Measurements from ENCODE around the gene OMG. TPM values are rescaled to one million over a fixed set of nuclear protein-coding genes. Genes with fewer than 3 reads are reported as not detected.
A peak's percentile ranks its signal among the peaks of the same experiment; 100 is the strongest.
"Not testable (repeated sequence)": the region's sequence is repeated elsewhere in the genome, so short reads cannot be mapped to it uniquely, and the experiment has no call there.

Gene OMG, protein sequence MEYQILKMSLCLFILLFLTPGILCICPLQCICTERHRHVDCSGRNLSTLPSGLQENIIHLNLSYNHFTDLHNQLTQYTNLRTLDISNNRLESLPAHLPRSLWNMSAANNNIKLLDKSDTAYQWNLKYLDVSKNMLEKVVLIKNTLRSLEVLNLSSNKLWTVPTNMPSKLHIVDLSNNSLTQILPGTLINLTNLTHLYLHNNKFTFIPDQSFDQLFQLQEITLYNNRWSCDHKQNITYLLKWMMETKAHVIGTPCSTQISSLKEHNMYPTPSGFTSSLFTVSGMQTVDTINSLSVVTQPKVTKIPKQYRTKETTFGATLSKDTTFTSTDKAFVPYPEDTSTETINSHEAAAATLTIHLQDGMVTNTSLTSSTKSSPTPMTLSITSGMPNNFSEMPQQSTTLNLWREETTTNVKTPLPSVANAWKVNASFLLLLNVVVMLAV
- polyA plus RNA-seq: 1 to 10 TPM in 2 of 4 donors, under 1 TPM in 1, not detected in 1; 0.52 to 5.9 (median 1.3) TPM
- long read RNA-seq, donor 1: 0 reads
- long read RNA-seq, donor 2: 0 reads
- long read RNA-seq, donor 3: 0 reads
- long read RNA-seq, donor 4: 0 reads
- long read RNA-seq, donor 5: 0 reads
- long read RNA-seq, donor 6: 0 reads
- long read RNA-seq, donor 7: 0 reads
- long read RNA-seq, donor 8, partial matches to known transcripts: 0 of 1 reads
- long read RNA-seq, donor 8, other reads (novel, unspliced or antisense): 0 of 1 reads
- long read RNA-seq, donor 9: 0 reads
- long read RNA-seq, donor 10: 0 reads

DNA sequence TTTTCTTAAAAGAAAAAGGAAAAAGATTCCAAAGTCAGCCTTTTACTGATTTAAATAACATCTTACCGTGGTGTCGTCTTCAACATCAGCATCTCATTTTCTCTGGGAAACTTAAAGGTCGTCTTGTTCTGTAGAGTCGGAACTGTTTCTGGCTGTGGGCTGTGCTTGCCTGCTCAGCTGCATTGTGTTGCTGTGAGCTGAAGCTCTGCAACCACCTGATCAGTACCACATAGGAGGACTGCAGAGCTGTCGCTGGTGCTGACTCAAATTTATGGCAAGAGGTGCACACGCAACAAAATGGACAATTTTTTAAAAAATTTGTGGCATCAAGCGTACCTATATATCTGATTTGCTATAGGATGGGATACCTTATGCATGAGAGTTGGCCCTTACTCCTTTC is at the start of gene OMG:
Gene OMG, minus strand, starts transcription at position 150 of the 400 bp plus-strand sequence. CDS start 908 bp downstream, outside the sequence.
- WGBS, 3 donors: 90 to 94% (median 92%) methylated on average over 7 of the region's 7 CpGs
- H3K4me3 ChIP-seq (ENCODE audit: low read depth in 1 of 3, low read length in 3 of 3): no peak within 1 kb of the TSS

GRCh38 chr17:31345191-31345747 is 48.2 kb upstream of the OMG start:
- not testable (repeated sequence) for H3K27me3 ChIP-seq (ENCODE audit: control insufficient read depth in 3 of 3, insufficient read depth in 3 of 3, low read length in 3 of 3); DNase-seq; H3K9me3 ChIP-seq (ENCODE audit: control insufficient read depth in 2 of 2, insufficient read depth in 1 of 2, low read depth in 1 of 2, low read length in 1 of 2); H3K4me3 ChIP-seq (ENCODE audit: low read depth in 1 of 3, low read length in 3 of 3); H3K4me1 ChIP-seq (ENCODE audit: control insufficient read depth in 3 of 3, insufficient read depth in 2 of 3, low read depth in 1 of 3, low read length in 2 of 3); H3K27ac ChIP-seq (ENCODE audit: low read depth in 1 of 3, low read length in 2 of 3); FAIRE-seq
- 92 to 98% (median 94%) methylated on average over 11 to 21 of the region's 34 CpGs for WGBS, 3 donors
- peaks cover 0 to 25% (median 11%) of the 10 kb centered on the region in 3 donors for H3K36me3 ChIP-seq (ENCODE audit: control insufficient read depth in 3 of 3, insufficient read depth in 2 of 3, low read depth in 1 of 3, low read length in 3 of 3)

More for the DNA sequence above, at the start of gene OMG:
- no peaks in the 10 kb centered on the region for H3K9me3 ChIP-seq (ENCODE audit: control insufficient read depth in 2 of 2, insufficient read depth in 1 of 2, low read depth in 1 of 2, low read length in 1 of 2)
- no peak for FAIRE-seq
- no peaks in the 10 kb centered on the region for H3K4me1 ChIP-seq (ENCODE audit: control insufficient read depth in 3 of 3, insufficient read depth in 2 of 3, low read depth in 1 of 3, low read length in 2 of 3)
- H3K27ac ChIP-seq (ENCODE audit: low read depth in 1 of 3, low read length in 2 of 3): no peak within 1 kb of the TSS
- no peak for DNase-seq
- H3K27me3 ChIP-seq (ENCODE audit: control insufficient read depth in 3 of 3, insufficient read depth in 3 of 3, low read length in 3 of 3): no peaks in the 10 kb centered on the region
- H3K36me3 ChIP-seq (ENCODE audit: control insufficient read depth in 3 of 3, insufficient read depth in 2 of 3, low read depth in 1 of 3, low read length in 3 of 3): peaks cover 0 to 3% (median 1%) of the 10 kb centered on the region in 3 donors

DNA sequence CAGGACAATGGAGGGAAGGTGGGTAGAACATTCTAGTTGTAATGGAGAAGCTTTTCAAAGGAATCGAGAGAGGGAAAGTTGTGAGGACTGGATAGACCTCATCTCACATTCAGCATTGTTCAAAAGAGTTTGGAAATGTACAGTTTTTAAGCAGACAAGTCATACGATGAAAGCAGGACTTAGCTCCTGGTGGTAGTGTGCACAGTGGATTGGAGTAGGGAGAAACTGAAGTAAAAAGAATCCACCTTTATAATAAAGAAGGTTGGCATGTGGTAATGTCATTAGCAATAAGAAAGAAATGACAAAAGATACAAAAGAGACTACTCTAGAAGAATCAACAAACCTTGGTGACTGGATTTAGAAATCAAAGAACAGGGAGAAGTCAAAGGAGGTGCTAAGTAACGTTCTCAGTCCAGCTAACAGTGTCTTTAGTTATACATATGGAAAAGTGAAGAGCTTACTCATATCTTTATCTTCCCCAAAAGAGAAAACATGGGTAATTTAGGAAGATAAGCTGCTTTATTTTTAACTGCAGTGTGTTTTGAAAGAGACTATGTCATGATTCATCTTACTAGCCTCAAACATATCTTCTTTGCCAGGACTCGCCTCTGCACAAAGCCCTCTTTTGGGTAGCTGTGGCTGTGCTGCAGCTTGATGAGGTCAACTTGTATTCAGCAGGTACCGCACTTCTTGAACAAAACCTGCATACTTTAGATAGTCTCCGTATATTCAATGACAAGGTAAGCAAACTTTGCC is 43.0 kb upstream of the OMG start:
- H3K27me3 ChIP-seq (ENCODE audit: control insufficient read depth in 3 of 3, insufficient read depth in 3 of 3, low read length in 3 of 3): no peaks in the 10 kb centered on the region
- DNase-seq (no peak), FAIRE-seq (no peak)
- no peak overlapping the region for H3K27ac ChIP-seq (ENCODE audit: low read depth in 1 of 3, low read length in 2 of 3)
- WGBS, 3 donors: 92 to 94% (median 93%) methylated on average over 6 of the region's 6 CpGs
- no peak overlapping the region for H3K4me3 ChIP-seq (ENCODE audit: low read depth in 1 of 3, low read length in 3 of 3)
- peaks cover 0 to 30% (median 8%) of the 10 kb centered on the region in 3 donors for H3K36me3 ChIP-seq (ENCODE audit: control insufficient read depth in 3 of 3, insufficient read depth in 2 of 3, low read depth in 1 of 3, low read length in 3 of 3)
- no peaks in the 10 kb centered on the region for H3K9me3 ChIP-seq (ENCODE audit: control insufficient read depth in 2 of 2, insufficient read depth in 1 of 2, low read depth in 1 of 2, low read length in 1 of 2)
- H3K4me1 ChIP-seq (ENCODE audit: control insufficient read depth in 3 of 3, insufficient read depth in 2 of 3, low read depth in 1 of 3, low read length in 2 of 3): no peaks in the 10 kb centered on the region

DNA sequence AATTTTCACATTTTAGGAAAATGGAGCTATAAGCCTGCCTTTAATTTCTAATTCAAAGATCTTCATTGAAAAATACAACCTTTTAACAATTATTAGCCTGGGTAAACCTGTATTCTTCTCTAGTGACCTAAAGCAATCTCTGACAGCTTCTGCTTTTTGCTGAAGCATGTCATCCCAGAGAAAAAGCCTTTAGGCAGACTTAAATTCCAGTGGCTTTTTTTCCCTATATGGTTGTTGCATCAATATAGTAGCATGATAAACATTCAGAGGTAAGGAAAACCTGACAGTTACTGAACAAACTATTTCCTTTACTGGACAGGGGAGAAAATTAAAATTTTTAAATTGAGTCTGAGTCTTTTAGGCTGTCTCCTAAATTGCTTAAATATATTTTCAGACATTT is 32.2 kb upstream of the OMG start:
- Histone ChIP-seq H3K27ac (ENCODE audit: low read depth in 1 of 3, low read length in 2 of 3) (no peak overlapping the region), H3K4me1 (ENCODE audit: control insufficient read depth in 3 of 3, insufficient read depth in 2 of 3, low read depth in 1 of 3, low read length in 2 of 3) (no peaks in the 10 kb centered on the region), H3K36me3 (ENCODE audit: control insufficient read depth in 3 of 3, insufficient read depth in 2 of 3, low read depth in 1 of 3, low read length in 3 of 3) (peaks cover 4 to 19% (median 8%) of the 10 kb centered on the region in 3 donors), H3K4me3 (ENCODE audit: low read depth in 1 of 3, low read length in 3 of 3) (no peak overlapping the region), H3K27me3 (ENCODE audit: control insufficient read depth in 3 of 3, insufficient read depth in 3 of 3, low read length in 3 of 3) (no peaks in the 10 kb centered on the region), H3K9me3 (ENCODE audit: control insufficient read depth in 2 of 2, insufficient read depth in 1 of 2, low read depth in 1 of 2, low read length in 1 of 2) (no peaks in the 10 kb centered on the region)
- FAIRE-seq (no peak), DNase-seq (no peak)

DNA sequence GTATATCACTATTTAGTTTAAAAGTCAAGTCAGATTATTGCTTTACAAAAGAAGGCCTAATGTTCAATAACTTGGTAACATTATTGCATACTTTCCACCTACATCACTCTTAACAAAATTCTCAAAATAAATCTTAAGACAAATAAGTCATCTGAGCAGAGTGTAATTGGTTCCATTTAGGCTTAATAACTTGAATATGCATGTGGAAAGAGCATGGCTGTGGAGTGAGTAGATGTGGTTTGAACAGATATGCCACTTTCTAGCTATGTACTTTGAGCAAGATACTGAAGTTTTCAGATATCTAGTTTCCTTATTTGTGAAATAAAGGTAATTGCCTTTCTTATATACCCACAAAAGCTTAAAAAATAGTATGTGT is 31.1 kb upstream of the OMG start:
- FAIRE-seq (no peak), DNase-seq (no peak)
- Histone ChIP-seq H3K4me3 (ENCODE audit: low read depth in 1 of 3, low read length in 3 of 3) (no peak overlapping the region), H3K27ac (ENCODE audit: low read depth in 1 of 3, low read length in 2 of 3) (no peak overlapping the region), H3K9me3 (ENCODE audit: control insufficient read depth in 2 of 2, insufficient read depth in 1 of 2, low read depth in 1 of 2, low read length in 1 of 2) (no peaks in the 10 kb centered on the region), H3K36me3 (ENCODE audit: control insufficient read depth in 3 of 3, insufficient read depth in 2 of 3, low read depth in 1 of 3, low read length in 3 of 3) (peaks cover 5 to 17% (median 8%) of the 10 kb centered on the region in 3 donors), H3K27me3 (ENCODE audit: control insufficient read depth in 3 of 3, insufficient read depth in 3 of 3, low read length in 3 of 3) (no peaks in the 10 kb centered on the region), H3K4me1 (ENCODE audit: control insufficient read depth in 3 of 3, insufficient read depth in 2 of 3, low read depth in 1 of 3, low read length in 2 of 3) (no peaks in the 10 kb centered on the region)

DNA sequence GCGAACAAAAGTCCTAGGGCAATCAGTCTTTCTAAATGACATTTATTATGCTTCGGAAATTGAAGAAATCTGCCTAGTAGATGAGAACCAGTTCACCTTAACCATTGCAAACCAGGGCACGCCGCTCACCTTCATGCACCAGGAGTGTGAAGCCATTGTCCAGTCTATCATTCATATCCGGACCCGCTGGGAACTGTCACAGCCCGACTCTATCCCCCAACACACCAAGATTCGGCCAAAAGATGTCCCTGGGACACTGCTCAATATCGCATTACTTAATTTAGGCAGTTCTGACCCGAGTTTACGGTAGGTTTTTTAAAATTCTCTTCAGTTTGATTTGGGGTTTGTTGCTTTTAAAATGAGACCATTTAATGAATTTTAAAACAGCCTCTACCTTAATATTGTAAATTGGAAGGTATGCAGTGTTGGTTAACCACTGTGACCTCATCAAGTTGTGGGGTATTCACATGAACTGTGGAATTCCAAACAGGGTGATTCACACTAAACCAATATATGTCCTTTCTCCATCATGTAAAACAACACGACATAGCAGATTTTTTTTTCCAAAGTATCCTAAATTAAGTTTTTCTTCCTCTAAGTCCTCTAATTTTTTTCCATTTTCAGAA is 30.6 kb upstream of the OMG start:
- Histone ChIP-seq H3K4me1 (ENCODE audit: control insufficient read depth in 3 of 3, insufficient read depth in 2 of 3, low read depth in 1 of 3, low read length in 2 of 3) (no peaks in the 10 kb centered on the region), H3K9me3 (ENCODE audit: control insufficient read depth in 2 of 2, insufficient read depth in 1 of 2, low read depth in 1 of 2, low read length in 1 of 2) (no peaks in the 10 kb centered on the region), H3K27me3 (ENCODE audit: control insufficient read depth in 3 of 3, insufficient read depth in 3 of 3, low read length in 3 of 3) (no peaks in the 10 kb centered on the region), H3K36me3 (ENCODE audit: control insufficient read depth in 3 of 3, insufficient read depth in 2 of 3, low read depth in 1 of 3, low read length in 3 of 3) (peaks cover 5 to 20% (median 8%) of the 10 kb centered on the region in 3 donors), H3K27ac (ENCODE audit: low read depth in 1 of 3, low read length in 2 of 3) (no peak overlapping the region), H3K4me3 (ENCODE audit: low read depth in 1 of 3, low read length in 3 of 3) (no peak overlapping the region)
- WGBS, 3 donors: 97% methylated on average over 12 of the region's 12 CpGs
- no peak for DNase-seq
- FAIRE-seq: no peak

DNA sequence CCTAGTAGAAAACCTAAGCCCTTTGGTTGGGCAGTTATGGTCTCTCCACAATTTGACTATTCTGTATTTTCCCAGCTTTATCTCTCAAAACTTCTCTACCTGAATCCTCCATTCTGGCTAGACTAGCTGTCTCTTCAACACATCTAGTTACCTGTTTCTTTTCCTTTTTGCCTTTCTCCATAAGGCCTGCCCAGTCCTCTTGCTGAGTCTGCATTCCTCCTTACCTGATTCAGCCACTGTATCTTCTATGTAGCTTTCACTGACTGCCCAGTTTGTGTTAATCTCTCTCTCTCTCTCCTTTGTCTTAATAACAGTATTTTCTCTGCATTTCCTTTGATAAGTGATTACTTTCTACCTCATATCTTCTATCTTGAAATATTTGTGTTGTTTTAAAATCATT is 26.5 kb upstream of the OMG start:
- no peaks in the 10 kb centered on the region for H3K27me3 ChIP-seq (ENCODE audit: control insufficient read depth in 3 of 3, insufficient read depth in 3 of 3, low read length in 3 of 3)
- no peak overlapping the region for H3K27ac ChIP-seq (ENCODE audit: low read depth in 1 of 3, low read length in 2 of 3)
- H3K36me3 ChIP-seq (ENCODE audit: control insufficient read depth in 3 of 3, insufficient read depth in 2 of 3, low read depth in 1 of 3, low read length in 3 of 3): peaks cover 5 to 20% (median 8%) of the 10 kb centered on the region in 3 donors
- H3K4me3 ChIP-seq (ENCODE audit: low read depth in 1 of 3, low read length in 3 of 3): no peak overlapping the region
- no peak for DNase-seq
- no peaks in the 10 kb centered on the region for H3K4me1 ChIP-seq (ENCODE audit: control insufficient read depth in 3 of 3, insufficient read depth in 2 of 3, low read depth in 1 of 3, low read length in 2 of 3)
- no peaks in the 10 kb centered on the region for H3K9me3 ChIP-seq (ENCODE audit: control insufficient read depth in 2 of 2, insufficient read depth in 1 of 2, low read depth in 1 of 2, low read length in 1 of 2)
- FAIRE-seq: no peak

GRCh38 chr17:31321966-31322365 is 24.9 kb upstream of the OMG start:
- no peaks in the 10 kb centered on the region for H3K4me1 ChIP-seq (ENCODE audit: control insufficient read depth in 3 of 3, insufficient read depth in 2 of 3, low read depth in 1 of 3, low read length in 2 of 3)
- peak overlapping the region in 1 of 3 donors; percentile 44 for H3K27ac ChIP-seq (ENCODE audit: low read depth in 1 of 3, low read length in 2 of 3)
- FAIRE-seq: no peak
- 75 to 92% (median 81%) methylated on average over 4 of the region's 4 CpGs for WGBS, 3 donors
- H3K4me3 ChIP-seq (ENCODE audit: low read depth in 1 of 3, low read length in 3 of 3): no peak overlapping the region
- DNase-seq: peak in 1 of 2 donors; percentile 21
- peaks cover 1 to 17% (median 3%) of the 10 kb centered on the region in 3 donors for H3K36me3 ChIP-seq (ENCODE audit: control insufficient read depth in 3 of 3, insufficient read depth in 2 of 3, low read depth in 1 of 3, low read length in 3 of 3)
- H3K9me3 ChIP-seq (ENCODE audit: control insufficient read depth in 2 of 2, insufficient read depth in 1 of 2, low read depth in 1 of 2, low read length in 1 of 2): no peaks in the 10 kb centered on the region
- no peaks in the 10 kb centered on the region for H3K27me3 ChIP-seq (ENCODE audit: control insufficient read depth in 3 of 3, insufficient read depth in 3 of 3, low read length in 3 of 3)
